Right atrium auricular region (tissue), 2 donors: ENCODE data around the gene RUNX3. TPM values are rescaled to one million over a fixed set of nuclear protein-coding genes. Genes with fewer than 3 reads are reported as not detected.

ENCODE experiments used
- DNase-seq: peaks from one replicate; pipeline ENCODE4 v3.0.0-alpha.2; 2019; ENCODE audit warnings: low spot score
- H3K27ac ChIP-seq, 2 donors: fragments of 200-600 bp; sonication (generic); 1 replicate in 1 of 2; 2 replicates in 1 of 2; pipeline ENCODE4 v1.5.1; 2016 to 2019
- H3K27me3 ChIP-seq, 2 donors: fragments of 200-600 bp; sonication (generic); one replicate each; pipeline versions ENCODE4 v1.5.1 to v1.6.0; 2017 to 2019
- H3K36me3 ChIP-seq: fragments of 200-600 bp; sonication (generic); one replicate; pipeline ENCODE4 v1.5.1; 2016
- H3K4me1 ChIP-seq, 2 donors: fragments of 200-600 bp; sonication (generic); one replicate each; pipeline versions ENCODE4 v1.5.1 to v1.6.0; 2017 to 2019
- H3K4me3 ChIP-seq, 2 donors: fragments of 200-600 bp; sonication (generic); 1 replicate in 1 of 2; 2 replicates in 1 of 2; pipeline ENCODE4 v1.5.1; 2017 to 2019; ENCODE audit warnings: mild to moderate bottlenecking in 1 of 2, moderate library complexity in 1 of 2
- H3K9me3 ChIP-seq, 2 donors: fragments of 200-600 bp; sonication (generic); one replicate each; pipeline ENCODE4 v1.5.1; 2019
- CTCF ChIP-seq, 2 donors: fragments of 200-600 bp; sonication (generic); IDR thresholded peaks; one replicate each; pipeline ENCODE4 v1.5.1; 2019; ENCODE audit warnings: antibody characterized with exemption in 2 of 2
- total RNA-seq, 2 donors: library from RNA; depleted of rRNA; stranded (reverse); fragments of >200 nt; gene quantifications; one replicate each; pipeline ENCODE4 v1.1.0, GENCODE V29; 2016

Gene RUNX3
- total RNA-seq, 2 donors from 2014 or later = 0.48 to 2.3 TPM

DNA sequence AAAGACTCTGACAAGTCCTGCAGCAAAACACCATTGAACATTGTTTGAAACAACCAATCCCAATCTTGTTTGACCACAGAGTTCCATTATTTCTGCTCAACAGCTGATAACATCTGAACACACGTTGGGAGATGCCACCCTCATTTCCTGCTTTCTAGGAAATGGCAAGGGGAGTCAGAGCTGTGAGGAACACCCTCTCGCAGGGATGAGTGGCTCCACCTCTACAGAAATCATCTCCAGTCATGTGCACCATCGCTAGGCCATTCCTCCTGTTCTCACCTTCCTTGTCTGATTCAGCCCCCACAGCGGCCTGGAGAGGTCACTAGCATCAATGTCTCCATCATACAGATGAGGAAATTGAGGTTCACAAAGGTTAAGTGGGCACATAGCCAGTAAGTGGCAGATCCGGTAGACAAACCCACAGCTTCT, 22.4 kb upstream of the RUNX3 start:
- no peaks in the 10 kb centered on the region for H3K4me1 ChIP-seq
- H3K4me3 ChIP-seq = no peak overlapping the region
- H3K9me3 ChIP-seq = no peaks in the 10 kb centered on the region
- H3K27me3 ChIP-seq = no peaks in the 10 kb centered on the region
- no peak overlapping the region for H3K27ac ChIP-seq
- TF ChIP-seq CTCF (IDR thresholded peaks at IDR 0.05) = no peak
- DNase-seq = no peak
- H3K36me3 ChIP-seq = no peaks in the 10 kb centered on the region

DNA sequence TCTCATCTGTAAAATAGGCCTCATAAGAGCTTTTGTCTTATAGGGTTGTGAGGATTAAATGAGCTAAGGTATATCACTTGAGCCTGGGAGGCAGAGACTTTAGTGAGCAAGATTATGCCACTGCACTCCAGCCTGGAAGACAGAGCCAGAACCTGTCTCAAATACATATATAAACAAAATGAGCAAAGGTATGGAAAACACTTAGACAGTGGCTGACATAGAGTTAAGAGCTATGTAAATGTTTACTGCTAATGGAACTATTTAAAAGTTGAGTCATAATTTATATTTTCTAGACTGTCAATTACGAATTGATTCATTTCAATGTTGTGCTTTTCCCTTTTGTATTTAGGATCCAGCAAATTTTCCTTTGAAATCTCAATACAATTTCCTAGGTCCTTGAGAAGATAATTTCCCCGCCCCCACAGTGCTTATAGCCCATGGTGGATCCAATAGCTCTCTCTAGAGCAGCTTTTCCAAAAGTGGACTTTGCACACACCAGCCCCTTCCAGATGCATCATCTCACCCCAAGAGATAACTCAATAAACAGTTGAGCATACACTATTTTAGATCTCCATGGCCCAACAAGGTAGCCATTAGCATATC, 21.8 kb upstream of the RUNX3 start:
- no peak for DNase-seq
- Histone ChIP-seq H3K4me3 (no peak overlapping the region), H3K27me3 (no peaks in the 10 kb centered on the region), H3K4me1 (no peaks in the 10 kb centered on the region), H3K27ac (no peak overlapping the region), H3K9me3 (no peaks in the 10 kb centered on the region), H3K36me3 (no peaks in the 10 kb centered on the region)
- TF ChIP-seq CTCF (IDR thresholded peaks at IDR 0.05) = no peak

GRCh38 chr1:24951337-24951736, 21.3 kb upstream of the RUNX3 start:
- Histone ChIP-seq H3K27me3 (no peaks in the 10 kb centered on the region), H3K4me1 (no peaks in the 10 kb centered on the region), H3K36me3 (no peaks in the 10 kb centered on the region), H3K4me3 (no peak overlapping the region), H3K27ac (no peak overlapping the region), H3K9me3 (no peaks in the 10 kb centered on the region)
- no peak for TF ChIP-seq CTCF (IDR thresholded peaks at IDR 0.05)
- no peak for DNase-seq

DNA sequence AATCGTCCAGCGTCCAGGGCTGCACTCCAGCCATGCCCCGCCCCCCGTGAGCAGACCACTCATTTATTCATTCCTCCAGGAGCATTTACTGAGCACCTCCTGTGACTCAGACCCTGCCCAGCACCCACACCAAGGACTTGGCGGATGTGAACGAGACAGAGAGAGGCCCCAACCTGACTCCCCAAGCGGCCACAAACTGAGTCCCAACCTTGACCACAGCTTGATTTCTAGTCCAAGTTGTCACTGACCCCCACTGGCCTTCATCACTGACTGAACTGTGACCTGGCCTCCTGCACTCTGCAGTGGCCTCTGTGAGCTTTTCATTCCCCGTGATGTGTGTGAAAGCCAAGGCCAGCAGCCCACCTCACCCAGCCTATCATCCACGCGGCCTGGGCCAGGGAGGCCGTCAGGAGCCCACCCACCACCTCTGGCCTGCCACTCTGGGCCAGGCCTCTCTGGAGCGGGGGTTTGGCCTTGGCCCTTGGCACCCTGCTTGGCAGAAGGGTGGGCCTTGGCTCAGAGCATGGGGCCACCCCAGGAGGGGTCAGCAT, 19.3 kb upstream of the RUNX3 start:
- H3K27me3 ChIP-seq = no peaks in the 10 kb centered on the region
- DNase-seq = no peak
- no peak for TF ChIP-seq CTCF (IDR thresholded peaks at IDR 0.05)
- no peaks in the 10 kb centered on the region for H3K36me3 ChIP-seq
- no peaks in the 10 kb centered on the region for H3K9me3 ChIP-seq
- no peak overlapping the region for H3K27ac ChIP-seq
- H3K4me1 ChIP-seq = no peaks in the 10 kb centered on the region
- H3K4me3 ChIP-seq = no peak overlapping the region

- Histone ChIP-seq H3K36me3 (no peaks in the 10 kb centered on the region), H3K27ac (no peak overlapping the region), H3K4me1 (no peaks in the 10 kb centered on the region), H3K9me3 (no peaks in the 10 kb centered on the region), H3K4me3 (no peak overlapping the region), H3K27me3 (no peaks in the 10 kb centered on the region)
- DNase-seq = no peak
- TF ChIP-seq CTCF (IDR thresholded peaks at IDR 0.05) = no peak
Observed at GRCh38 chr1:24948079-24948827, 18.2 kb upstream of the RUNX3 start.
